ENCODE data around the gene CCT2.
A peak's percentile ranks its signal among the peaks of the same experiment; 100 is the strongest.

The CCT2 gene

DNA sequence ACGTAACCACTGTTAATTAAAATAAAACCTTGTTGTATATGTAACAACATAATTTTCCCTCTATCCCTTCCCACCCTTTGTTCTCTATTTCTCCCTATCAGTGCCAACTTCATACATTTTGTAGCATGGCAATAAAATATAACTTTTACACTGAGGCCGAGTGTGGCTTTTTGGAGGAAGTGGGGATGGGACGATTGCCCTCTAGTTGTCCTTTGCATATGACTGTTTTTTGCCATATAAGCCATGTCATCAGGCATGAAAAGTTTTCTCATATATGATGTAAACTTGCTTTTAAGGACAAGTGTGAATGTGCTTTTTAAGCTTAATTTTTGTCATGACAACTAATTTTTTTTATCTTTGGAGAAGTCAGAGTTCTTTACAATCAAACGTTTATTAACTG lies 6.2 kb upstream of the CCT2 start:
- CTCF ChIA-PET, result interaction anchor here (0.7 to 1.8 kb wide), 3 partner anchors 8 to 253 kb away, joined by 3 to 16 read pairs (median 3); no protein-coding TSS in a partner anchor
- POLR2A ChIA-PET, result no interaction called here

GRCh38 chr12:69580074-69580473 lies 5.2 kb upstream of the CCT2 start:
- ChIA-PET POLR2A (no interaction called here), CTCF (interaction anchor here (0.6 to 1.8 kb wide), 7 partner anchors 9 to 1256 kb away, joined by 3 to 16 read pairs (median 3); no protein-coding TSS in a partner anchor)
- no peak overlapping the region for H3K27ac ChIP-seq (ENCODE audit: extremely low read depth, low read depth, low read length)
- H3K9me3 ChIP-seq (ENCODE audit: control insufficient read depth, insufficient read depth, low read depth, low read length), result no peaks in the 10 kb centered on the region
- peaks cover 2 to 13% of the 10 kb centered on the region in 2 experiments; a peak in 2 of 3 replicates for H3K36me3 ChIP-seq (ENCODE audit: control insufficient read depth in 2 of 2, insufficient read depth in 1 of 2, low read length in 2 of 2)
- H3K4me1 ChIP-seq (ENCODE audit: control insufficient read depth, insufficient read depth, low read length), result no peaks in the 10 kb centered on the region
- no peak overlapping the region for H3K4me3 ChIP-seq (ENCODE audit: low read depth, low read length)
- TF ChIP-seq, protein P1, sequence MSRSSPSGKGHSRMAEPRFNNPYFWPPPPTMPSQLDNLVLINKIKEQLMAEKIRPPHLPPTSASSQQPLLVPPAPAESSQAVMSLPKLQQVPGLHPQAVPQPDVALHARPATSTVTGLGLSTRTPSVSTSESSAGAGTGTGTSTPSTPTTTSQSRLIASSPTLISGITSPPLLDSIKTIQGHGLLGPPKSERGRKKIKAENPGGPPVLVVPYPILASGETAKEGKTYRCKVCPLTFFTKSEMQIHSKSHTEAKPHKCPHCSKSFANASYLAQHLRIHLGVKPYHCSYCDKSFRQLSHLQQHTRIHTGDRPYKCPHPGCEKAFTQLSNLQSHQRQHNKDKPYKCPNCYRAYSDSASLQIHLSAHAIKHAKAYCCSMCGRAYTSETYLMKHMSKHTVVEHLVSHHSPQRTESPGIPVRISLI (tag by site-specific recombination; IDR thresholded peaks at IDR 0.05), result peak; percentile 80; the same call in 1 of the 2 replicates
- no peak for TF ChIP-seq ZNF2 (tag by site-specific recombination; IDR thresholded peaks at IDR 0.05)
- TF ChIP-seq ZNF623 (tag by site-specific recombination; IDR thresholded peaks at IDR 0.05), result peak; percentile 79

More for the DNA sequence above, 6.2 kb upstream of the CCT2 start:
- H3K4me1 ChIP-seq (ENCODE audit: control insufficient read depth, insufficient read depth, low read length), result no peaks in the 10 kb centered on the region
- no peak overlapping the region for H3K27ac ChIP-seq (ENCODE audit: extremely low read depth, low read depth, low read length)
- no peak for TF ChIP-seq ZNF571 (tag by site-specific recombination; IDR thresholded peaks at IDR 0.05)
- no peak for TF ChIP-seq ZBTB8A (tag by site-specific recombination; IDR thresholded peaks at IDR 0.05)
- peaks cover 8 to 23% of the 10 kb centered on the region in 2 experiments; a peak in 2 of 3 replicates for H3K36me3 ChIP-seq (ENCODE audit: control insufficient read depth in 2 of 2, insufficient read depth in 1 of 2, low read length in 2 of 2)
- H3K9me3 ChIP-seq (ENCODE audit: control insufficient read depth, insufficient read depth, low read depth, low read length), result no peaks in the 10 kb centered on the region
- no peak overlapping the region for H3K4me3 ChIP-seq (ENCODE audit: low read depth, low read length)

GRCh38 chr12:69583203-69583602 lies 2.1 kb upstream of the CCT2 start:
- no peaks in the 10 kb centered on the region for H3K4me1 ChIP-seq (ENCODE audit: control insufficient read depth, insufficient read depth, low read length)
- CTCF ChIA-PET, result interaction anchor here (0.6 to 3.2 kb wide), 3 partner anchors 12 to 112 kb away, joined by 3 to 14 read pairs (median 4); no protein-coding TSS in a partner anchor

GRCh38 chr12:69588527-69588926 lies 3.3 kb downstream of the CCT2 start:
- Histone ChIP-seq H3K36me3 (ENCODE audit: control insufficient read depth in 2 of 2, insufficient read depth in 1 of 2, low read length in 2 of 2) (peaks cover 72 to 75% of the 10 kb centered on the region in 2 experiments), H3K4me1 (ENCODE audit: control insufficient read depth, insufficient read depth, low read length) (no peaks in the 10 kb centered on the region), H3K9me3 (ENCODE audit: control insufficient read depth, insufficient read depth, low read depth, low read length) (no peaks in the 10 kb centered on the region), H3K4me3 (ENCODE audit: low read depth, low read length) (no peak overlapping the region), H3K27ac (ENCODE audit: extremely low read depth, low read depth, low read length) (no peak overlapping the region)
- TF ChIP-seq, protein P2, sequence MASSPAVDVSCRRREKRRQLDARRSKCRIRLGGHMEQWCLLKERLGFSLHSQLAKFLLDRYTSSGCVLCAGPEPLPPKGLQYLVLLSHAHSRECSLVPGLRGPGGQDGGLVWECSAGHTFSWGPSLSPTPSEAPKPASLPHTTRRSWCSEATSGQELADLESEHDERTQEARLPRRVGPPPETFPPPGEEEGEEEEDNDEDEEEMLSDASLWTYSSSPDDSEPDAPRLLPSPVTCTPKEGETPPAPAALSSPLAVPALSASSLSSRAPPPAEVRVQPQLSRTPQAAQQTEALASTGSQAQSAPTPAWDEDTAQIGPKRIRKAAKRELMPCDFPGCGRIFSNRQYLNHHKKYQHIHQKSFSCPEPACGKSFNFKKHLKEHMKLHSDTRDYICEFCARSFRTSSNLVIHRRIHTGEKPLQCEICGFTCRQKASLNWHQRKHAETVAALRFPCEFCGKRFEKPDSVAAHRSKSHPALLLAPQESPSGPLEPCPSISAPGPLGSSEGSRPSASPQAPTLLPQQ (tag by site-specific recombination; IDR thresholded peaks at IDR 0.05), result no peak
- TF ChIP-seq ZIC2 (tag by site-specific recombination; IDR thresholded peaks at IDR 0.05) (no peak), ZBTB17 (tag by site-specific recombination; IDR thresholded peaks at IDR 0.05) (no peak)
- ChIA-PET CTCF (no interaction called here), POLR2A (interaction anchor here (1.2 kb wide), 1 partner anchor 12 kb away, joined by 3 read pairs; no protein-coding TSS in a partner anchor)

More at GRCh38 chr12:69583203-69583602, 2.1 kb upstream of the CCT2 start:
- TF ChIP-seq CTCF (tag by site-specific recombination; IDR thresholded peaks at IDR 0.05), result peak; percentile 33; the same call in 1 of the 2 replicates
- TF ChIP-seq ZNF654 (tag by site-specific recombination; IDR thresholded peaks at IDR 0.05; ENCODE audit: low read depth), result peak; percentile 35
- TF ChIP-seq OVOL3 (tag by site-specific recombination; IDR thresholded peaks at IDR 0.05), result no peak
- Histone ChIP-seq H3K9me3 (ENCODE audit: control insufficient read depth, insufficient read depth, low read depth, low read length) (no peaks in the 10 kb centered on the region), H3K4me3 (ENCODE audit: low read depth, low read length) (no peak overlapping the region), H3K36me3 (ENCODE audit: control insufficient read depth in 2 of 2, insufficient read depth in 1 of 2, low read length in 2 of 2) (peaks cover 19 to 25% of the 10 kb centered on the region in 2 experiments), H3K27ac (ENCODE audit: extremely low read depth, low read depth, low read length) (no peak overlapping the region)
- POLR2A ChIA-PET, result no interaction called here

Measured in HEK293 (cell line).